SK-N-SH (cell line): ENCODE results near the gene NFASC.

Experiments
- CHD2 ChIP-seq: fragments of 150-350 bp; IDR thresholded peaks from 2 replicates; pipeline ENCODE4 v1.6.1; 2018; ENCODE audit warnings: low read length; ENCODE audit not compliant: partially characterized antibody
- CTCF ChIP-seq: fragments of 200-600 bp; sonication (generic); IDR thresholded peaks from 2 replicates; pipeline ENCODE4 v1.6.1; 2017; ENCODE audit warnings: antibody characterized with exemption, mild to moderate bottlenecking, moderate library complexity
- EP300 ChIP-seq, 2 experiments: IDR thresholded peaks; 2 replicates each; pipeline versions ENCODE4 v1.4.0 to v1.6.1; 2012; ENCODE audit warnings: borderline replicate concordance in 1 of 2, low read depth in 1 of 2, low read length in 1 of 2
- EZH2phosphoT487 ChIP-seq: fragments of 200-600 bp; sonication (generic); IDR thresholded peaks from 2 replicates; pipeline ENCODE4 v1.6.1; 2017; ENCODE audit warnings: low read depth, mixed run types, mild to moderate bottlenecking, antibody characterized with exemption, moderate library complexity, borderline replicate concordance
- MAX ChIP-seq: IDR thresholded peaks from 2 replicates; pipeline ENCODE4 v1.4.0; 2012; ENCODE audit warnings: low read depth
- MXI1 ChIP-seq: IDR thresholded peaks from 2 replicates; pipeline ENCODE4 v1.6.1; 2012; ENCODE audit warnings: mild to moderate bottlenecking, low read depth, low read length, improper control_type of control experiment
- PBX3 ChIP-seq: IDR thresholded peaks from 2 replicates; pipeline ENCODE4; 2012
- POLR2AphosphoS5 ChIP-seq: IDR thresholded peaks from 2 replicates; pipeline ENCODE4 v1.6.1; 2012; ENCODE audit warnings: low read depth, low read length
- REST ChIP-seq: IDR thresholded peaks from 2 replicates; pipeline ENCODE4 v1.6.1; 2012; ENCODE audit warnings: mild to moderate bottlenecking, low read depth, low read length, moderate library complexity
- RFX5 ChIP-seq: IDR thresholded peaks from 2 replicates; pipeline ENCODE4 v1.6.1; 2012; ENCODE audit warnings: mild to moderate bottlenecking, improper control_type of control experiment, low read length
- SIN3A ChIP-seq: IDR thresholded peaks from 2 replicates; pipeline ENCODE4 v1.6.1; 2012; ENCODE audit warnings: low read depth, mild to moderate bottlenecking, low read length, moderate library complexity, borderline replicate concordance
- TAF1 ChIP-seq: IDR thresholded peaks from 2 replicates; pipeline ENCODE4 v1.6.1; 2012; ENCODE audit warnings: low read depth, mild to moderate bottlenecking, low read length, moderate library complexity, borderline replicate concordance
- ZBTB33 ChIP-seq: IDR thresholded peaks from 2 replicates; pipeline ENCODE4 v1.4.0; 2012; ENCODE audit warnings: low read depth, borderline replicate concordance

GRCh38 chr1:204994086-204994862, 123.6 kb downstream of the NFASC start:
- TF ChIP-seq POLR2AphosphoS5 (no peak), CTCF (no peak), TAF1 (no peak), PBX3 (no peak), CHD2 (no peak), EP300 (IDR thresholded peaks at IDR 0.05; ENCODE audit: borderline replicate concordance in 1 of 2, low read depth in 1 of 2, low read length in 1 of 2) (no peak), REST (no peak), RFX5 (no peak), SIN3A (no peak), MAX (no peak), MXI1 (no peak), EZH2phosphoT487 (no peak), ZBTB33 (no peak)
